ENCODE results near the gene APBA1.

- TF ChIP-seq, protein P1, sequence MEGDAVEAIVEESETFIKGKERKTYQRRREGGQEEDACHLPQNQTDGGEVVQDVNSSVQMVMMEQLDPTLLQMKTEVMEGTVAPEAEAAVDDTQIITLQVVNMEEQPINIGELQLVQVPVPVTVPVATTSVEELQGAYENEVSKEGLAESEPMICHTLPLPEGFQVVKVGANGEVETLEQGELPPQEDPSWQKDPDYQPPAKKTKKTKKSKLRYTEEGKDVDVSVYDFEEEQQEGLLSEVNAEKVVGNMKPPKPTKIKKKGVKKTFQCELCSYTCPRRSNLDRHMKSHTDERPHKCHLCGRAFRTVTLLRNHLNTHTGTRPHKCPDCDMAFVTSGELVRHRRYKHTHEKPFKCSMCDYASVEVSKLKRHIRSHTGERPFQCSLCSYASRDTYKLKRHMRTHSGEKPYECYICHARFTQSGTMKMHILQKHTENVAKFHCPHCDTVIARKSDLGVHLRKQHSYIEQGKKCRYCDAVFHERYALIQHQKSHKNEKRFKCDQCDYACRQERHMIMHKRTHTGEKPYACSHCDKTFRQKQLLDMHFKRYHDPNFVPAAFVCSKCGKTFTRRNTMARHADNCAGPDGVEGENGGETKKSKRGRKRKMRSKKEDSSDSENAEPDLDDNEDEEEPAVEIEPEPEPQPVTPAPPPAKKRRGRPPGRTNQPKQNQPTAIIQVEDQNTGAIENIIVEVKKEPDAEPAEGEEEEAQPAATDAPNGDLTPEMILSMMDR (IDR thresholded peaks at IDR 0.05) = no peak
- no peak for TF ChIP-seq POLR2A (IDR thresholded peaks at IDR 0.05)
These were observed 107.6 kb downstream of the APBA1 start for GRCh38 chr9:69564557-69564956.
